OCI-LY3 (cell line): Measurements from ENCODE around the gene RDX.

ENCODE experiments used
- CTCF ChIP-seq: fragments of 200-600, 300-600 bp; sonication (generic); IDR thresholded peaks from 2 replicates; pipeline ENCODE4 v1.5.1; 2014; ENCODE audit warnings: antibody characterized with exemption, low read length, low read depth
- EZH2phosphoT487 ChIP-seq: fragments of 200-600 bp; shearing (Covaris generic); IDR thresholded peaks from 2 replicates; pipeline ENCODE4 v1.6.1; 2018; ENCODE audit warnings: antibody characterized with exemption, mixed run types, low read depth

- TF ChIP-seq CTCF: no peak
- no peak for TF ChIP-seq EZH2phosphoT487
Observed at GRCh38 chr11:110262072-110262403, 34.4 kb downstream of the RDX start.
